WTC11 (cell line): Measurements from ENCODE around the gene SRPX. TPM values are rescaled to one million over a fixed set of nuclear protein-coding genes. Genes with fewer than 3 reads are reported as not detected.

Experiments used
- ATAC-seq: fragments of 200-7000 bp; cut with Tn5 transposase; 2 replicates; pipeline ENCODE4 v1.10.0; 2021; ENCODE audit warnings: mild to moderate bottlenecking, moderate library complexity
- CTCF ChIA-PET: fragments of 300-600 bp; sonication (Branson Sonifier 250); formaldehyde crosslinking; loops from one replicate; lab custom pipeline; 2021; ENCODE audit warnings: antibody characterized with exemption; lab: Charles Lee
- POLR2A ChIA-PET: fragments of 350-600 bp; sonication (Branson Sonifier 250); formaldehyde crosslinking; loops from one replicate; lab custom pipeline; 2021; ENCODE audit warnings: antibody characterized with exemption; lab: Charles Lee
- DNase-seq: peaks from one replicate; pipeline ENCODE4 v3.0.0; 2021; ENCODE audit warnings: low spot score
- H3K27ac Mint-ChIP-seq: 2 replicates; pipeline ENCODE4 v1.8.0; 2021; ENCODE audit warnings: mixed read lengths
- H3K27me3 Mint-ChIP-seq: 2 replicates; pipeline ENCODE4 v1.8.0; 2021; ENCODE audit warnings: low read depth, mild to moderate bottlenecking, moderate library complexity, mixed read lengths
- H3K36me3 Mint-ChIP-seq: 2 replicates; pipeline ENCODE4 v1.8.0; 2021; ENCODE audit warnings: mixed read lengths
- H3K4me1 Mint-ChIP-seq: 2 replicates; pipeline ENCODE4 v1.8.0; 2022; ENCODE audit warnings: mixed read lengths
- H3K4me3 Mint-ChIP-seq: 2 replicates; pipeline ENCODE4 v1.8.0; 2021; ENCODE audit warnings: mild to moderate bottlenecking, moderate library complexity, mixed read lengths
- H3K9me3 Mint-ChIP-seq: 2 replicates; pipeline ENCODE4 v1.8.0; 2021; ENCODE audit warnings: mixed read lengths
- AR ChIP-seq: fragments of 250-450 bp; sonication (Bioruptor Pico); IDR thresholded peaks from 2 replicates; pipeline ENCODE4 v1.9.0; 2021; ENCODE audit warnings: mild to moderate bottlenecking
- ATF2 ChIP-seq: sonication (generic); formaldehyde crosslinking; IDR thresholded peaks from 2 replicates; pipeline ENCODE4 v1.8.1; 2022; ENCODE audit warnings: low read depth, missing genetic modification reagents, borderline replicate concordance
- FOXK1 ChIP-seq: sonication (generic); formaldehyde crosslinking; IDR thresholded peaks from 2 replicates; pipeline ENCODE4 v1.8.0; 2022; ENCODE audit warnings: mild to moderate bottlenecking, moderate library complexity, missing genetic modification reagents
- GRHL2 ChIP-seq: fragments of 250-450 bp; sonication (Bioruptor Pico); IDR thresholded peaks from 2 replicates; pipeline ENCODE4 v1.8.0; 2022; ENCODE audit warnings: mild to moderate bottlenecking, moderate library complexity; ENCODE audit not compliant: insufficient replicate concordance, severe bottlenecking
- IRF2 ChIP-seq: sonication (generic); formaldehyde crosslinking; IDR thresholded peaks from 2 replicates; pipeline ENCODE4 v1.8.0; 2022; ENCODE audit warnings: low read depth, missing genetic modification reagents, borderline replicate concordance
- JUN ChIP-seq: sonication (generic); formaldehyde crosslinking; IDR thresholded peaks from 2 replicates; pipeline ENCODE4 v1.8.0; 2023; ENCODE audit warnings: mild to moderate bottlenecking, missing genetic modification reagents
- KAT7 ChIP-seq: sonication (generic); formaldehyde crosslinking; IDR thresholded peaks from 2 replicates; pipeline ENCODE4 v1.8.1; 2023; ENCODE audit warnings: missing genetic modification reagents, mild to moderate bottlenecking, borderline replicate concordance
- MYBL2 ChIP-seq: sonication (generic); formaldehyde crosslinking; IDR thresholded peaks from 2 replicates; pipeline ENCODE4 v1.8.1; 2023; ENCODE audit warnings: mild to moderate bottlenecking, moderate library complexity, missing genetic modification reagents
- NFATC4 ChIP-seq: fragments of 250-450 bp; sonication (Bioruptor Pico); IDR thresholded peaks from 2 replicates; pipeline ENCODE4 v1.9.0; 2021; ENCODE audit warnings: mild to moderate bottlenecking
- NR3C1 ChIP-seq: sonication (generic); formaldehyde crosslinking; conservative IDR thresholded peaks from 2 replicates; pipeline ENCODE4 v1.8.1; 2023; ENCODE audit warnings: low read depth, mild to moderate bottlenecking, missing genetic modification reagents
- SOX15 ChIP-seq: fragments of 250-450 bp; sonication (Bioruptor Pico); IDR thresholded peaks from 2 replicates; pipeline ENCODE4 v1.9.0; 2021; ENCODE audit warnings: mild to moderate bottlenecking
- ZNF121 ChIP-seq: sonication (generic); formaldehyde crosslinking; IDR thresholded peaks from 2 replicates; pipeline ENCODE4 v1.8.0; 2023; ENCODE audit warnings: missing genetic modification reagents
- ZNF671 ChIP-seq: fragments of 250-450 bp; sonication (Bioruptor Pico); IDR thresholded peaks from 2 replicates; pipeline ENCODE4 v1.8.0; 2021; ENCODE audit warnings: mild to moderate bottlenecking
- total RNA-seq: library from RNA; stranded (reverse); gene quantifications from 3 replicates; pipeline ENCODE4 v1.2.3, GENCODE V29; 2021
- TF ChIP-seq, protein P1 (sequence below): sonication (generic); formaldehyde crosslinking; IDR thresholded peaks from 2 replicates; pipeline ENCODE4 v1.8.0; 2023; ENCODE audit warnings: missing genetic modification reagents
- TF ChIP-seq, protein P2 (sequence below): sonication (generic); formaldehyde crosslinking; IDR thresholded peaks from 2 replicates; pipeline ENCODE4 v1.8.1; 2023; ENCODE audit warnings: mild to moderate bottlenecking, missing genetic modification reagents
- TF ChIP-seq, protein P3 (sequence below): sonication (generic); formaldehyde crosslinking; conservative IDR thresholded peaks from 2 replicates; pipeline ENCODE4 v1.8.1; 2022; ENCODE audit warnings: mild to moderate bottlenecking, missing genetic modification reagents
- TF ChIP-seq, protein P4 (sequence below): sonication (generic); formaldehyde crosslinking; IDR thresholded peaks from 2 replicates; pipeline ENCODE4 v1.8.1; 2023; ENCODE audit warnings: mild to moderate bottlenecking, missing genetic modification reagents
- TF ChIP-seq, protein P5 (sequence below): fragments of 250-450 bp; sonication (Bioruptor Pico); IDR thresholded peaks from 2 replicates; pipeline ENCODE4 v2.1.2; 2022; ENCODE audit warnings: mild to moderate bottlenecking, moderate library complexity
- TF ChIP-seq, protein P6 (sequence below): sonication (generic); formaldehyde crosslinking; IDR thresholded peaks from 2 replicates; pipeline ENCODE4 v1.8.1; 2022; ENCODE audit warnings: mild to moderate bottlenecking, missing genetic modification reagents, moderate library complexity, borderline replicate concordance

SRPX gene
- total RNA-seq, 1 experiment from 2014 or later: 7.7 TPM

DNA sequence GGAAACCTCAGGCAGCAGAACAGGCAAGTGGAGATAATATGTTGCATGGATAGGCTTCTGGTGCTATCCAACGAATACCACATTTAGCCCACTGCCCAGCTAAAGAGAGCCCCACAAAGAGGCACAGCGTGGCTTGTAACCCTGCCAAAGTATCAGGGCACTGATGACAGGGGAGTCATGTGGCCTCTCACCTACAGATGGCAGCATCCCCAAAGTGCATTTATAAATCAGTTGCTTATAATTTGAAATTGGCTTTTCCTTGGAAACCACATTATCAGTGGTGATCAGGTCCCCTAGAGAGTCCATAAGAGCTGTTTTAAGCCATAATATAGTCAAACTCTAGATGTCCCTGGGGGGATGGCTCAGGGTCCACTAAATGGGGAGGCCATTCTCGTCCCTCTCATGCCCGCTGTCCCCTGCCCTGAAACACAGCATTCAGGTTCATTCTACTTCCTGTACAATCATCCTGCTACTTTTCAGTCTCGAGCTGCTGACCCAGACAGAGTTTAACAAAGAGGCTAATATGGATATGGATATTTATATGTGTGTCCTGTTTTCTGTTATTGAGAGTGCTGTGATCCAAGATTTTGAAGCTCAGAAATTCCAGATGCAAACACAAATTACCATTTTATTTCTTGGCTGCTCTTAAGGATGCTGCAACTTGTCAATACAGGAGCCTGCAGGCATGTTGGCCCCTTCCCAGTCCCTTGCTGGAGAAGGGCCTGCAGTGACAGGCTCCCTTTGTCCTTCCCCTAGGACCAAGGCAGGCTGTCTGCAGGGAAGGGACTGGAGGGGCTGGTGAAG is 28.5 kb downstream of the SRPX start (continued):
- TF ChIP-seq FOXK1 (CRISPR knock-in tag): no peak
- TF ChIP-seq ZNF671: no peak
- TF ChIP-seq, protein P1, sequence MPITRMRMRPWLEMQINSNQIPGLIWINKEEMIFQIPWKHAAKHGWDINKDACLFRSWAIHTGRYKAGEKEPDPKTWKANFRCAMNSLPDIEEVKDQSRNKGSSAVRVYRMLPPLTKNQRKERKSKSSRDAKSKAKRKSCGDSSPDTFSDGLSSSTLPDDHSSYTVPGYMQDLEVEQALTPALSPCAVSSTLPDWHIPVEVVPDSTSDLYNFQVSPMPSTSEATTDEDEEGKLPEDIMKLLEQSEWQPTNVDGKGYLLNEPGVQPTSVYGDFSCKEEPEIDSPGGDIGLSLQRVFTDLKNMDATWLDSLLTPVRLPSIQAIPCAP (CRISPR knock-in tag): no peak
- no peak for TF ChIP-seq AR (CRISPR knock-in tag)

- Mint-ChIP-seq H3K4me1 (peaks cover 5% of the 10 kb centered on the region), H3K27ac (no peak overlapping the region), H3K4me3 (no peak overlapping the region)
- TF ChIP-seq ZNF121 (CRISPR knock-in tag) (no peak), KAT7 (CRISPR knock-in tag) (no peak), NFATC4 (CRISPR knock-in tag) (no peak), NR3C1 (CRISPR knock-in tag) (no peak), ZNF671 (no peak), IRF2 (CRISPR knock-in tag) (no peak), JUN (CRISPR knock-in tag) (no peak), MYBL2 (CRISPR knock-in tag) (no peak), ATF2 (CRISPR knock-in tag) (no peak), FOXK1 (CRISPR knock-in tag) (no peak), GRHL2 (CRISPR knock-in tag) (no peak), SOX15 (no peak)
- TF ChIP-seq, protein P2, sequence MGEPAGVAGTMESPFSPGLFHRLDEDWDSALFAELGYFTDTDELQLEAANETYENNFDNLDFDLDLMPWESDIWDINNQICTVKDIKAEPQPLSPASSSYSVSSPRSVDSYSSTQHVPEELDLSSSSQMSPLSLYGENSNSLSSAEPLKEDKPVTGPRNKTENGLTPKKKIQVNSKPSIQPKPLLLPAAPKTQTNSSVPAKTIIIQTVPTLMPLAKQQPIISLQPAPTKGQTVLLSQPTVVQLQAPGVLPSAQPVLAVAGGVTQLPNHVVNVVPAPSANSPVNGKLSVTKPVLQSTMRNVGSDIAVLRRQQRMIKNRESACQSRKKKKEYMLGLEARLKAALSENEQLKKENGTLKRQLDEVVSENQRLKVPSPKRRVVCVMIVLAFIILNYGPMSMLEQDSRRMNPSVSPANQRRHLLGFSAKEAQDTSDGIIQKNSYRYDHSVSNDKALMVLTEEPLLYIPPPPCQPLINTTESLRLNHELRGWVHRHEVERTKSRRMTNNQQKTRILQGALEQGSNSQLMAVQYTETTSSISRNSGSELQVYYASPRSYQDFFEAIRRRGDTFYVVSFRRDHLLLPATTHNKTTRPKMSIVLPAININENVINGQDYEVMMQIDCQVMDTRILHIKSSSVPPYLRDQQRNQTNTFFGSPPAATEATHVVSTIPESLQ: no peak
- TF ChIP-seq, protein P3, sequence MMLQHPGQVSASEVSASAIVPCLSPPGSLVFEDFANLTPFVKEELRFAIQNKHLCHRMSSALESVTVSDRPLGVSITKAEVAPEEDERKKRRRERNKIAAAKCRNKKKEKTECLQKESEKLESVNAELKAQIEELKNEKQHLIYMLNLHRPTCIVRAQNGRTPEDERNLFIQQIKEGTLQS (CRISPR knock-in tag): no peak
- TF ChIP-seq, protein P4, sequence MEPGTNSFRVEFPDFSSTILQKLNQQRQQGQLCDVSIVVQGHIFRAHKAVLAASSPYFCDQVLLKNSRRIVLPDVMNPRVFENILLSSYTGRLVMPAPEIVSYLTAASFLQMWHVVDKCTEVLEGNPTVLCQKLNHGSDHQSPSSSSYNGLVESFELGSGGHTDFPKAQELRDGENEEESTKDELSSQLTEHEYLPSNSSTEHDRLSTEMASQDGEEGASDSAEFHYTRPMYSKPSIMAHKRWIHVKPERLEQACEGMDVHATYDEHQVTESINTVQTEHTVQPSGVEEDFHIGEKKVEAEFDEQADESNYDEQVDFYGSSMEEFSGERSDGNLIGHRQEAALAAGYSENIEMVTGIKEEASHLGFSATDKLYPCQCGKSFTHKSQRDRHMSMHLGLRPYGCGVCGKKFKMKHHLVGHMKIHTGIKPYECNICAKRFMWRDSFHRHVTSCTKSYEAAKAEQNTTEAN (CRISPR knock-in tag): no peak
- TF ChIP-seq, protein P5, sequence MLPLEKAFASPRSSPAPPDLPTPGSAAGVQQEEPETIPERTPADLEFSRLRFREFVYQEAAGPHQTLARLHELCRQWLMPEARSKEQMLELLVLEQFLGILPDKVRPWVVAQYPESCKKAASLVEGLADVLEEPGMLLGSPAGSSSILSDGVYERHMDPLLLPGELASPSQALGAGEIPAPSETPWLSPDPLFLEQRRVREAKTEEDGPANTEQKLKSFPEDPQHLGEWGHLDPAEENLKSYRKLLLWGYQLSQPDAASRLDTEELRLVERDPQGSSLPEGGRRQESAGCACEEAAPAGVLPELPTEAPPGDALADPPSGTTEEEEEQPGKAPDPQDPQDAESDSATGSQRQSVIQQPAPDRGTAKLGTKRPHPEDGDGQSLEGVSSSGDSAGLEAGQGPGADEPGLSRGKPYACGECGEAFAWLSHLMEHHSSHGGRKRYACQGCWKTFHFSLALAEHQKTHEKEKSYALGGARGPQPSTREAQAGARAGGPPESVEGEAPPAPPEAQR (CRISPR knock-in tag): no peak
- TF ChIP-seq, protein P6, sequence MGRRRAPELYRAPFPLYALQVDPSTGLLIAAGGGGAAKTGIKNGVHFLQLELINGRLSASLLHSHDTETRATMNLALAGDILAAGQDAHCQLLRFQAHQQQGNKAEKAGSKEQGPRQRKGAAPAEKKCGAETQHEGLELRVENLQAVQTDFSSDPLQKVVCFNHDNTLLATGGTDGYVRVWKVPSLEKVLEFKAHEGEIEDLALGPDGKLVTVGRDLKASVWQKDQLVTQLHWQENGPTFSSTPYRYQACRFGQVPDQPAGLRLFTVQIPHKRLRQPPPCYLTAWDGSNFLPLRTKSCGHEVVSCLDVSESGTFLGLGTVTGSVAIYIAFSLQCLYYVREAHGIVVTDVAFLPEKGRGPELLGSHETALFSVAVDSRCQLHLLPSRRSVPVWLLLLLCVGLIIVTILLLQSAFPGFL (CRISPR knock-in tag): no peak
- TF ChIP-seq, all 79 proteins: peak for 0
- ChIA-PET CTCF (interaction anchor here (1.3 to 3.6 kb wide), 2 partner anchors 14 to 92 kb away, joined by 3 to 21 read pairs; no protein-coding TSS in a partner anchor), POLR2A (no interaction called here)
- DNase-seq (no peak), ATAC-seq (no peak)
- H3K36me3 Mint-ChIP-seq: no peaks in the 10 kb centered on the region
- no peaks in the 10 kb centered on the region for H3K9me3 Mint-ChIP-seq
- no peaks in the 10 kb centered on the region for H3K27me3 Mint-ChIP-seq
Measured at GRCh38 chrX:38189431-38190250, 31.0 kb downstream of the SRPX start.
